B cell (primary cell): Measurements from ENCODE around the gene ADAM17.

Experiments used
- CTCF ChIP-seq: fragments of 200-600 bp; IDR thresholded peaks from one replicate; pipeline ENCODE4 v1.8.0; 2022; ENCODE audit warnings: antibody characterized with exemption, mild to moderate bottlenecking
- EZH2 ChIP-seq: IDR thresholded peaks from 2 replicates; pipeline ENCODE4 v1.6.1; 2012; ENCODE audit warnings: borderline replicate concordance, low read depth, mild to moderate bottlenecking, moderate library complexity, low read length; ENCODE audit not compliant: insufficient read depth, poor library complexity, severe bottlenecking

GRCh38 chr2:9582624-9583023 is 27.0 kb upstream of the ADAM17 start:
- TF ChIP-seq CTCF, result no peak
- TF ChIP-seq EZH2, result no peak
